ENCODE results near the gene LGSN.
"Not testable (repeated sequence)": the region's sequence is repeated elsewhere in the genome, so short reads cannot be mapped to it uniquely, and the experiment has no call there.

LGSN gene

DNA sequence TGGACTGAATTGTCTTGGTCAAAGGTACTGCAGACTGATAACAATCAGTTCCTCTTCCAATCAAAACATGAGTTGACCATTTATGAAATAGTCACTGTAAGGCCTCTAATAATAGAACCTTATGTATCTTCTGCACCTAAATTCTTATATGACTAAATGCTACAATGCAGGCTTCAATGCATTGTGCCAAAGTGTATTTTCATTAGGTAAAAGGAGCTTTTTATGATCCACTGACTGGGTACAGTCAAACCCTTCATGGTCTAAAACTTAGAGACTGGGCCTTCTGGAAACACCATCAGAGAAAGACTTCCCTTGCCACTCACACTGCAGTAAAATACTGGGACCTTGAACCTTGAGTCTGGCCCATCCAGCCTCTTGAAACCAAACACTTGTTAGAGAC is 16.3 kb downstream of the LGSN start:
- no peak for DNase-seq

DNA sequence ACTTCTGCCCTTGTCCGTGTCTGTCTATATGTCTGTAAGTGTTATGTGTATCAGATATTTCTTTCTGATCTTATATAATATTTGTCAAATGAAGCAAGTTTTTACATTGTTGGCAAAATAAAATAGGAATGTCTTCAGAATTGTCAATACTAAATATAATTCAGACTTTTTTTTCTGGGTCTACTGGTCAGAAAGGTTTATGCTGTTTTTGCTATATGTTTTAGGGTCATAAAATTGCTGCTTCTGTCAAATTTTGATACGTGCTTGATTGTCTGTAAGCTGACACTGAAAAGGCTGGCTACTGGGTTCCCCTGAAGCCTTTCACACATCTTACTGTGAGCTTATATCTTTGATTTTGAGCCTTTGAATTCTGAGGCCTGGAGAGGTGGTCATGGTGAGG is 20.1 kb downstream of the LGSN start:
- no peak for DNase-seq

DNA sequence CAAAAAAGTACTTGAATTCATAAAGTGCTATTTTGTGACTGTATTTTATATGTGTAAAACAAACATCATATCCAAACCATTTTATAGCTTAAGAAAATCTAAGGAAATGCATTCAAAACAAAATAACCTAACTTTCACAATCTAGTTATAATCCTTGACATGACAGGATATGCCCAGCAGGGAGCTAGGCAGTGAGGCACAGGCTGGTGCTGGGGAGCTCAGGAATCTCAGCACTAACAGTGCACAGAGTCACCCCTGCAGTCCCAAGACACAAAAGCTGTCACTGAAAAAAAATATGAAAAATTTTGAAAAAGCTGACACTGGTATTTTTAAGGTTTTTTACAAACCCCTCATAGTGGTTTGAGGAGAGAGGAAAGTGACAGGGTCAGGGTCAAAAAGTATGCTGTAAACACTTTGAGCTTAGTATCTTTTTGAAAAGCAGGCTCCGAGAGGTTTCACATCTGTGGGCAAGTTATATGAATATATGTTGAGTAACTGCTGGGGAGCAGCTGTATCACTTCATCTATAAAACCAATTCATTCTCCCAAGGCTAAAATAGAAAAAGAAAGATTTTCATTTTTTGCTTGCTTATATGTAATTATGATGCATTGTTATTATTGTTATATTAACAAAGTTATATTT is 24.1 kb downstream of the LGSN start:
- no peak for DNase-seq

DNA sequence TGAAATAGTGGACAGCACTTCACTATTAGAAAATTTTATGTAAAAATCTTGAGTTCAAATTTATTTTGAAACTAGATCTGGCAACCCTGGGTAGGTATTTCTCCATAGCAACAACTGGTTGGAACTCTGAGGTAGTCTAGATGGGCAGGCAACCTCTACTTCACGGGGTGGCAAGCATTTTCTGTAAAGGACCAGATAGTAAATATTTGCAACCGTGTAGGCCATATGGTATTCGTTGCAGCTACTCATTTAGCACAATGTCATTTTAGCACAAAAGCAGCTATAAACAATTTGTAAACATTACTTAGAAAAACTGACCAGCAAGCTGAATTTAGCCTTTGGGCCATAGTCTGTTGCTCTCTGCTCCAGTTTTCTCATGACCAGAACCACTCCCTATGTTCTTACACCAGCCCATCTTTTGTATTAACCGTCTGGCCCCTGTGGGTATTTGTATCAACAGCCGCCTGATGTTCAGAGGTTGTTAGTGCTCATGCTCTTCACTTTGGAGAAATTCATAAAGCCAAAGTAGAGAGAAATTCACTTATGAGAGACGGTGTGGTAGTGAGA is 29.2 kb downstream of the LGSN start:
- no peak for DNase-seq

DNA sequence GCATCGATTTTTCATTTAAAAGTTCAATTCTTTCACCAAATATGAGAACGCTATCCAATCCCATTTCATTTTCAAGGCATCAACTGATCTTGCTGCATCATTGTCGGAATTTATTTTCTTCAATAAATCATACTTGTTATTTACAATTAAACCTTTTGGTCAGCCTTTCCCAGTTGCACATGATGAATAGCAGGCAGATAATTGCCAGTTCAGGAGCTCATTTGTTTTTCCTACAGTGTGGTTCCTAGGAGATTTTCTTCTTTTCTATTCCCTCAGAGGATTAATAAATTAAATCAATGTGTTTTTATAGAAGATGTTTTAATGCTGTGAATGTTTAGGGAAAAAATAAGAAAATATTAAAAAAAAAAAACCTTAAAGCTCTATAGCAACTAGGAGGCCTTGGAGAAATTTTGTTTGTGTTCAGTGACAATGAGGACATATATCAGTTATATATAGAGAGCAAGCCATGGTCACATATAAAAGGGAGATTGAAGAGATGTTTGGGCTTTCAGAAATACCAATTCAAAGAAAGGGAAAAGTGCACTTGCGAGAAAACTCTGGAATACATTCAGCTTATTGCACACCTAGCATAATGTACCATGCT is 30.4 kb downstream of the LGSN start:
- DNase-seq: no peak

DNA sequence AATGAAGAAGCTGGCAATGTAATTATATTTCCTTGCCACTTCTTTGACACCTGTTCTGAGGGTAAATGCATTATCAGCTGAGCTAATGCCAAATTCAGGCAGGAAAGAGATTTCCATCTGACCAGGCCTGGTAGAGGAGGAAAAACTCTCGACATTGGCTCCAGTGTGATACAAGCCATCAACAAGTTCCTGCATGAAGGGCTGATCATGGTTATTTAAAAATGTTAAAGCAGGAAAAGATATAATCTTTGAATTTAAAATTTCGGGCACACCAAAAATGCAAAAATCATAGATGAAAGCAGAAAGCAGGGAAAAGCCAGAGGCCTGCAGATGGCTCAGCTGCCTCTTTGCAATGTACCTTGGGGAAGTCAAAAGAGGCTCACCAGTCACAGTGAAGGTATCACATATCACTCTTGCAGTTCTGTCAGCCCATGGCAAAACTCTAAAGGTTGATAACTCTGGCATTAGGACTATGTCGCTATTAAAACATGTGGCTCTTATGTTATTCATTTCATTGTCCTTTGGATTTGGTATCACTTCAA is 39.1 kb downstream of the LGSN start:
- no peak for DNase-seq

DNA sequence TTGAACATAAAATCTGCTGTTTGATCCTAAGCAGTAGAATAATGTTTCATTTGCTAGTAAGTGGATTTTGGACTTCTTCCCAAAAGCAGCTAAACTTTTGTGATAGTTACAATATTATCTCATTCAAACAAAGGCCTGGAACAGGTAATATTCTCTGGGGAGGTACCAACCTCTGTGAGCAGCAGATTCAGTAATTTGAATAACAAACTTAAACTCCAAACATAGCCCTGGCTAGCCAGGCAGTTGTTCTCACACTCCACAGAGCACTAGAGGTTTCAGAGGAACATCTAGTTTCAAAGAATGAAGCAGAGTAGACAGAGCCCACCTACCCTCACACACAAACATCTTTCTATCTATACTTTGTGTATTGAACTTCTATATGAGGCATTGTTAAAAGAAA is 40.9 kb downstream of the LGSN start:
- DNase-seq: no peak

DNA sequence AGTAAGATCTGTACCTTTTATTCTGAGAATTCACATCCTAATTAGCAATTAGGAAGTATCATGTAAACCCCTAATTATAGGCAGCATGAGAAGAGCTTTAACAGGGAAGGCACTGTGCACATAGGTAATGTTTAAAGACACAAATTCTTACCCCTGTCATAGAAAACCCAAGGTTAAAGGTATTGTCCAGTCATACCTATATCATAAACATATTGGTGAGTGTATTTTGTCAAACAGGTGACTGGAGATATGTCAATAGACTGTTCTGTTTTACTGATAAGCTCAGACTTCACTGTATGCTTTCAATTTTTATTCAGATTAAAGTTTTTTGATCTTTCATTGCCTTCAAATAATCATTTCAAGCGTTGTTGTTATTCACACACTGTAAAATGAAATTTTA is 43.8 kb downstream of the LGSN start:
- DNase-seq: no peak

DNA sequence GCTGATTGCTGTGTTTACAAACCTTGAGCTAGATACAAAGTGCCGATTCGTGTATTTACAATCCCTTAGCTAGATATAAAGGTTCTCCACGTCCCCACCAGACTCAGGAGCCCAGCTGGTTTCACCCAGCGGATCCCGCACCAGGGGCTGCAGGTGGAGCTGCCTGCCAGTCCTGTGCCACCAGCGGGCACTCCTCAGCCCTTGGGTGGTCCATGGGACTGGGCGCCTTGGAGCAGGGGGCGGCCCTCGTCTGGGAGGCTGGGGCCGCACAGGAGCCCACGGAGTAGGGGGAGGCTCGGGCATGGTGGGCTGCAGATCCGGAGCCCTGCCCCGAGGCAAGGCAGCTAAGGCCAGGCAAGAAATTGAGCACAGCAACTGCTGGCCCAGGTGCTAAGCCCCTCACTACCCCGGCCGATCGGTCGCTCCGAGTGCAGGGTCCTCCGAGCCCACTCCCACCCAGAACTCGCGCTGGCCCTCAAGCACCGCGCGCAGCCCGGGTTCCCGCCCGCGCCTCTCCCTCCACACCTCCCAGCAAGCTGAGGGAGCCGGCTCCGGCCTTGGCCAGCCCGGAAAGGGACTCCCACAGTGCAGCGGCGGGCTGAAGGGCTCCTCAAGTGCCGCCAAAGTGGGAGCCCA is 44.9 kb downstream of the LGSN start:
- not testable (repeated sequence) for DNase-seq

DNA sequence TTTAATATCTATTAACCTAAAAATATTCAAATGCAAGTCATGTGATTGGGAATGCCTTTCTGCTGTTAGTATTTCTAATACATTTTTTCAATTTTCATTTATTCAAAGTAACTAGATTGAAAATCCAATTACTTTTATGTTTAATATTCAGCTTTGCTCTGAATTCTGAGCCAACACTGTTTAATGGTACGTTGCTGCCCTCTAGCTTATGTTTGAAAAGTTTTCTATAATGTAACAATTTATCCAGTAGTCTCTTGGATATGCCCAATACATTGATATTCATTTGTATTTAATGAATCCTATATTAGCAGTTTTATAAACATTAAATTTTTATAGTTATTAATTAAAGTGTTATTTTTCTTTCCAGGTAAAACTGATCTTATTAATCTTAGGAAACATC is 47.4 kb downstream of the LGSN start:
- no peak for DNase-seq

DNA sequence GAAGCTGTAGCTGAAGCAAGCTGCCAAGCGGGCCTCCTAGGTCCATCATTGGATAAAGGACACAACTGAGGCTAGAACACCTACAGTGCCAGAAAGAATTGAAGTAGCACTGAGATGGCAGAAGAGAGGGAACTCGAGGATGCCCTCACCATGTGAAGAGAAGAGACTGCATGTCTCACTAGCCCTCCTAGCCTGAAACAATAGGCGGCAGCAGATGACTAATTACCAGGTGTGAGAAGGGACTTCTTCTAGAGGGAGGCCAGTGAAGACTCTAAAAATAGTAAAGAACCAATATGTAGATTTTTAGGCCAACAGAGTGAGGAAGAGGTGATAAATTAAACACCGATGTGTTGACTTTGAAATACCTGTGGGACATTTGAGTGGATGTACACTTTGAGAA is 50.3 kb downstream of the LGSN start:
- no peak for DNase-seq

DNA sequence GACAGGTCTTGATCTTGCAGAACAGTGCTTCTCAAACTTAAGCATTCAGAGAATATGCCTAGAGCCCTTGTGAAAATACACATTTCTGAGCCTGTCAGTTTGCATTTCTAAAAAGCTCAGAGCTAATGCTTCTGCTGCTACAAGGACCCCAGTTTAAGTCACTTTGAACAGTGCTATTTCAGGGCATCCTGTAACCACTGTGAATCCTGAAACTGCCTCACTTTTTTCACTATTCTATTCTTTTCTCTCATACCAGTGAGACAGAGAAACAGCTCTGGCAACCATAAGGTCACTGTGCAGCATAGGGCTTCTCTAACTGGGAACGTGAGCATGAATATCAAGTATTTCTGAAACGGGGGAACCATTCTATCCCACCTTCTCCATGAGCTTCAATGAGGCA is 51.2 kb downstream of the LGSN start:
- DNase-seq: no peak

DNA sequence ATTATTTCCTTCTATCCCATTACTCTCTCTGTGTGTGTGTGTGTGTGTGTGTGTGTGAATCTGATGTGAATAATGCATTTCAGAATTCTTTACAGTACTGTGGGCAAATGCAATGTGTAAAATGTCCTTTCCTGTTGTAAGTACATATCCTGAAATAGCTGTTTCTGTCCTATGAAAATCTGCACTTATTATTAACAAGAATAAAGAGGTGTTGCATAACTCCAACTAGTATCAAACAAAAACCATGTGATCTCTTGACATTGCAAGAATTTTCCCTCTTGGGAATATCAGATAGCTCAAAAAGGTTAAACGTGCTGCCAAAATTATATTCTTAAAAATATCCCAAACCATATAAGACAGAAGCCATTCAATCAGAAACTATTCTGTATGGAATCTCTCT is 52.0 kb downstream of the LGSN start:
- no peak for DNase-seq

DNA sequence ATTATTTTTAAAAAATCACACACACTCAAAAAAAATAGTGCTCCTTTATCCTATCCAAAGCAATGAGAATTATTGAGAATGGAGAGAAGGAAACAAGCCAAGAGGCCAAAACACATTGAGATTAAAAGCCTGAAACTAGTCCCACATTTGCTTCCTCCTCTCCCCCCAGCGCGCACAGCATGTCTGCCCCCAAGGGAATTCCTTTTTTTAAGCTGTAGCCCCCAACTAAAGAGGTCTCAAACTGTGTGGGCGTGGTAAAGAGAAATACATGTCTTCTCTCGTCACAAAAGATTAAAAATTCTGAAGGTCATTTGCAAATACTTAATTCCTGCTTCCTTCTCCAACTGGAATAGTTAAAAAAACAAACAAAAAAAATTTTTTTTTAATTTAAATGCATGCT is 52.7 kb downstream of the LGSN start:
- no peak for DNase-seq

DNA sequence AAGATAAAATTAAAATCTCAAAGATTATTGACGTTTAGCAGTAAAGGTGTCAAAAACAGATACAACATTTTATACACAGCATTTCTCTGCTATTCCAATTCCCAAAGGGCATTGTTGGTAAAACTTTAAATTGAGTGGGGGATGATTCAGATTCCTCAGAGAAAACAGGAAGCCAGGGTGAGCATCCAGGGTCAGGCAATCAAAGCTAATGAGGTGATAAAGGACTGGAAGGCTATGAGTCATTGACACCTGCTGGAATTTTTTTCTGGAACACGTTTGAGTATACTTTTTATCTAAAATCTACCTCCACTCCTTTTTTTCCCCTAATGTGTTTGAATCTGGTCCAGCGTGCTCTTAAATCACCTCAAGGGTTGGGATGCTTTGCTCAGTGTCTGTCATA is 56.3 kb downstream of the LGSN start:
- no peak for DNase-seq

DNA sequence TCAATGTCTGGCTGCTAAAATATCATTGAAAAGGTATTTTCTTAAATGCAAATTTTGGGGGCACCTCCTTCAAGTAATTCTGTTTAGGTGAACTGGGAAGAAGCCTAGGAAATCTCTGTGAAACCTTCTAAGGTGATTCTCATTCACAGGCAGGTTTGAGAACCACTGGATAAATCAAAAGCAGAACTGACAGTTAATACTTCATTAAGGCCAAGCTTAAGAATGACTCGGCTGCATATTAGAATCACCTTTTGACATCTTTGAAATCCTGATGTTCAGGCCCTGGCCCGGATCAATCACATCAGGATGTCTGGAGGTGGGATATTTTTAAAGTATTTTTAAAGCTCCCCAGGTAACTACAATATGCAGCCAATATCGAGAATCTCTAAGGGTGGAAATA is 58.0 kb downstream of the LGSN start:
- DNase-seq: no peak

DNA sequence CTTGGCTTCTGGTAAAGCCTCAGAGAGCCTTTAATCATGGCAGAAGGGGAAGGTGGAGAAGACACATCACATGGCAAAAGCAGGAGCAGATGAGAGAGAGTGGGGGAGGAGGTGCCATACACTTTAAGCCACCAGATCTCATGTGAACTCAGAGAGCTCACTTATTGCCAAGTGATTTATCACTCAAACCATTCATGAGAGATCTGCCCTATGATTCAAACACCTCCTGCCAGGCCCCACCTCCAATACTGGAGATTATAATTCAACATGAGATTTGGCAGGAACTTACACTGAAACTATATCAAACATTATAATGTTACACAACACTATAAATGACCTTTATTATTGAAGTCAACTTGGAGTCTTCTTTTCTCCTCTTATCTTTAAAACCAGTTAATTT is 60.6 kb downstream of the LGSN start:
- DNase-seq: no peak

DNA sequence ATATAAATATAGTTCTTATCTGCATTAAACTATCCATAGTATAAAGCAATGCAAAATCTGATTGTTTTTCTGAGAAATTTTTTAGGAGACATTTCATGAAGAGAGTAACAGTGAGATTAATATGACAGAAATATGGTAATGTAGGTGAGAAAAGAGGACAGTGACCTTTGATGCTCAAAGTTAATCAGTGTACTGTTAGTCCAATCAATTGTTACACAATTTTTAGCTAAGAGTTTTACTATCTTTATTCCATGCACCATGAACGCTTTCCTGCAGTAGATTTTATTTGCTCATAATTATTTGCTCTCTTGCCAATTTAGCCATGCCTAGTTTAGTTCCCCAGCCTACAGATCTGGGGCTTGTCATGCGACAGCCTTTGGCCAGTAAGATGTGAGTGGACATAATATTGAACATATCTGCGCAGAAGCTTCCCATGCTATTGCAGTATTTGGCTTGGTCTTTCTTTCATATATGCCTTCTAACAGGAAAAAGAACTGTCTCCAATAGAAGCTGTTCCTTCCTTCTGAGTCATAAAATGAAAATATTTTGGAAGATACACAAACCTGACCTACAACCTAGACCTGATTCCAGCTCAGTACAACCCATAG is 69.8 kb downstream of the LGSN start:
- DNase-seq: no peak

DNA sequence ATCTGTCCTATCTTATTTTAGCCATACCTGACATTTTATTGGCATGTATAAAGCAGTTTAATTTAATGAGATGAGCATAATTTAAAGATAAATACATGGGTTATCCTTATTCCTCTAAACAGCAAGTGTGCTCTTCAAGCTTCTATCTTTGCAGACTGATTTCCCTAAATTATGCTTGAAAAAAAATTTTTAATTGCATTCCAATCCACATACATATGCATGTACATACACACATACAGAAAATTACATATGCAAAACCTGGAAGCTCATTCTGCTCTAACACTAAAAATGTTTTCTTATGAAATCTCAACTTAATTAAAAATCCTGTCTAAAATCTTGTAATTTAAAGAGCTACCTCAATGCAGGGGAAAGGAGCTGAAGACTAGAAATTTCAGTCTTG is 73.2 kb downstream of the LGSN start:
- DNase-seq: no peak

DNA sequence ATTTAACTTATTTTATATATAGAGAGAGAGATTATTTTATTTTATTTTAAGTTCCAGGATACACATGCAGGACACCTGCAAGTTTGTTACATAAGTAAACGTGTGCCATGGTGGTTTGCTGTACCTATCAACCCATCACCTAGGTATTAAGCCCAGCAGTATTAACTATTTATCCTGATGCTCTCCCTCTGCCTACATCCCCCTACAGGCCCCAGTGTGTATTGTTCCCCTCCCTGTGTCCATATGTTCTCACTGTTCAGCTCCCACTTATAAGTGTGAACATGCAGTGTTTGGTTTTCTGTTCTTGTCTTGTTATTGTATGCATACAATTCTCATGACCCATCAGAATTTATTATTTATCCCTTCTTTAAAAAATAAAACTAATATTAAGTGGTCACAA is 73.9 kb downstream of the LGSN start:
- DNase-seq: no peak

DNA sequence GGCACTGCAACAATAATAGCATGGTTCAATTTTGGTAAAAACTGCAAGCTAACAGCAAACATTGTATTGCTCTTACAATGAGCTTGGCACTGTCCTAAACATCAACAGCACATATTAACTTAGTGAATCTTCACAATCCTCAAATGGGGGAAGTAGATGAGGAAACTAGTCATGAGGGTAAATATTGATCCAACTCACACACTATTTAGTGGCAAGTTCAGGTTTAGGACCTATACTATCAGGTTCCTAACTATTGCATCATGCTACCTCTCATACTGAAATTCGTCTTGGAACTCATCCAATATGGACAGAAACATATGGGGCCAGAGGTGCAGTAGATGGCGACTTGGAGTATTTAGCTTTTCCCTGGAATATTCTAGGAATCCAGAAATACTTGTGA is 74.4 kb downstream of the LGSN start:
- DNase-seq: no peak

DNA sequence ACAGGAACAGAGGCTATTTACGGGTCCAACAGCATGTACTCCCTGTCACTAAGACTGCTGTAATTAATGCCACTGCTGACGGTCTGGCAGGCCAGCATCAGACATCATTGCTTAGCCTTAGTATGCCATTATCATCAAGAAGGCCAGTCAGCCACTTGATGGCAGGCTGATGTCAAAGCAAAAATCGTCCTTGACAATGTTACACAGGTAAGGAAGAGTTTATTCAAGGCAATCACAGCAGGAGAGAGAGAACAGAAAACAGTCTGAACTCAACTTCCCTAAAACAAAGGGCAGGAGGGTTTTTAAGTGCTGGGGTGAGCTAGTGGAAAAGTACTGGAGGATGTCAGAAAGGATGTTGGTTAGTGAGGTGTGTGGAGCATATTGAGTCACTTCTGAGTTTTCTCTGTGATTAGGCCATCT is 83.4 kb downstream of the LGSN start:
- DNase-seq: no peak

DNA sequence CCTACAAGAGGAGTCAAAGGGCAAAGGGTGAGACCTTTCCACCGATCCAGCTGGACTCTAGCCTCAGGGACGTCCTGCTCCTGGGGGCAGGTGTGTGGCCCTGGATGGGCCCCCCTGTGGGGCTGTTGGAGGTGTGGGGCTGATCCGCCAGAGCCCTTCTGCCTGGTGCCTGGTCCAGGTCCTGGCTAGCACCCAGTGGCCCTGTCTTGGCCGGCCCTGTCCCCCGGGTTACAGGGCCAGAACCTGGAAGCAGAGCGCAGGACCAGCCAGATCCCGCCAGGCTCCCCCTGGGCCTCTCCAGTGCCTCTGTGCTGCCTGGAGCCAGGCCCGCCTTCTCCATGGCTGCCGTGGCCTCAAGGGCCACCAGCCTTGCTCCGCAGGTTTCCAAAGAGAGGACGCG is 89.3 kb downstream of the LGSN start:
- DNase-seq: not testable (repeated sequence)

DNA sequence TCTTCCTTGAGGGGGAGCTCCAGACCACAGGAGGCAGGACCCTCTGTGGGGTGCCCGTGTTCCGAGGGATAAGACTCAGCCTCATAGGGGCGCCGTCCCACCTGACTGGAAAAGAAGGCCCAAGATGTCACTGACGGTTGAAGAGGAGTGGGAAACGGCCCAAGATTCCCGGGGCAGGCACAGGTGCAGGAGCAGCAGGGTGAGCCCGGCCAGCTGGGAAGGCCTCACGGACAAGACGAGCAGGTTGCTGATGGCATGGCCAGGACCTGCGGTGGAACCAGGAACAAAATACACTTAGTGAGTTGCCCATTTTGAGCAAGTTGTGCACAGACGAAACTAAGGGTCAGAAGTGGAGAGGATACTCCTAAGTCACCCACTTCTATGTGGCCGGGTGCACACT is 89.8 kb downstream of the LGSN start:
- not testable (repeated sequence) for DNase-seq
